ENCODE data around the gene WDR7.

The WDR7 gene

GRCh38 chr18:57075716-57076400 is 424.7 kb downstream of the WDR7 start:
- Histone ChIP-seq H3K4me3 (ENCODE audit: low read depth in 1 of 2, low read length in 2 of 2) (no peak overlapping the region), H3K4me1 (ENCODE audit: insufficient read depth, low read length) (no peaks in the 10 kb centered on the region), H3K27me3 (ENCODE audit: control insufficient read depth in 1 of 2, insufficient read depth in 2 of 2, low read length in 2 of 2) (no peaks in the 10 kb centered on the region), H3K9me3 (ENCODE audit: low read length) (no peaks in the 10 kb centered on the region), H3K36me3 (ENCODE audit: insufficient read depth, low read length) (no peaks in the 10 kb centered on the region), H3K27ac (ENCODE audit: low read depth, low read length) (no peak overlapping the region), H3K9ac (ENCODE audit: low read length) (no peak overlapping the region)

DNA sequence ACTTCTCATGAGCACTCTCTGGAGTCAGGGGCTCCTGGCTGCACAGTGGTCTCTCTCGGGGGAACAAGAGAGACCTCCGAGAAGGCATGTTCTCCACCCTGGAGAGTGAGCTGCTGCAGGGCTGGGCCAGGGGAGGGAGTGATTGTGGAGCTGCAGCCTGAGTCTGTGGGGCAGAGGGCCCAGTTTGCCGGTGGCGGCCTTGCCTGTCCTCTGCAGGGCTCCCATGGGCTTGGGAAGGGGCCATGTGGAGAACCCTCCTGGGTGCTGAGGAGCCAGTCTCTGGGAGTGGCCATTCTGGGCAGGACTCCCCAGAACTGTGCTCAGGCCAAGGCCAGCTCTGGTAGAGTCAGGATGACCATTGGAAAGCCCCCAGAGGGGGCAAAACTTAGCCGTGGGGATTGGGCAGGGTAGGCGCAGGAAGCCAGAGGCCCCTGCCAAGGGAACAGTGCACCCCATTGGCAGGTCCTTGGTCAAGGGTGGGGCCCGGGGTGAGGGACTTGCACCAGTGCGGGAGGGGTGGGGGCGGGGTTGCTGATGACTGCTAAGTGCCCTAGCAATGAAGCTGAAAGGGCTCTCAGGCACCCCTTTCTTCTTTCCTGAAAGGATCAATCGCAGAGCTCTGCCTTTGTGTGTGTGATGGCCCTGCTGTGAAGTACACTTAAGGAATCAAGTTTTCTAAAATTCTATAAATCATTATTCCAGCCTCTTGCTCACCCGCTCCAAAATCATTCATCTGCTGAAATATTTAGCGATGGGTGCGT is 426.0 kb downstream of the WDR7 start:
- H3K4me3 ChIP-seq (ENCODE audit: low read depth in 1 of 2, low read length in 2 of 2) = no peak overlapping the region
- H3K9ac ChIP-seq (ENCODE audit: low read length) = no peak overlapping the region
- no peak overlapping the region for H3K27ac ChIP-seq (ENCODE audit: low read depth, low read length)
- H3K27me3 ChIP-seq (ENCODE audit: control insufficient read depth in 1 of 2, insufficient read depth in 2 of 2, low read length in 2 of 2) = no peaks in the 10 kb centered on the region
- no peaks in the 10 kb centered on the region for H3K36me3 ChIP-seq (ENCODE audit: insufficient read depth, low read length)
- no peaks in the 10 kb centered on the region for H3K4me1 ChIP-seq (ENCODE audit: insufficient read depth, low read length)
- no peaks in the 10 kb centered on the region for H3K9me3 ChIP-seq (ENCODE audit: low read length)

DNA sequence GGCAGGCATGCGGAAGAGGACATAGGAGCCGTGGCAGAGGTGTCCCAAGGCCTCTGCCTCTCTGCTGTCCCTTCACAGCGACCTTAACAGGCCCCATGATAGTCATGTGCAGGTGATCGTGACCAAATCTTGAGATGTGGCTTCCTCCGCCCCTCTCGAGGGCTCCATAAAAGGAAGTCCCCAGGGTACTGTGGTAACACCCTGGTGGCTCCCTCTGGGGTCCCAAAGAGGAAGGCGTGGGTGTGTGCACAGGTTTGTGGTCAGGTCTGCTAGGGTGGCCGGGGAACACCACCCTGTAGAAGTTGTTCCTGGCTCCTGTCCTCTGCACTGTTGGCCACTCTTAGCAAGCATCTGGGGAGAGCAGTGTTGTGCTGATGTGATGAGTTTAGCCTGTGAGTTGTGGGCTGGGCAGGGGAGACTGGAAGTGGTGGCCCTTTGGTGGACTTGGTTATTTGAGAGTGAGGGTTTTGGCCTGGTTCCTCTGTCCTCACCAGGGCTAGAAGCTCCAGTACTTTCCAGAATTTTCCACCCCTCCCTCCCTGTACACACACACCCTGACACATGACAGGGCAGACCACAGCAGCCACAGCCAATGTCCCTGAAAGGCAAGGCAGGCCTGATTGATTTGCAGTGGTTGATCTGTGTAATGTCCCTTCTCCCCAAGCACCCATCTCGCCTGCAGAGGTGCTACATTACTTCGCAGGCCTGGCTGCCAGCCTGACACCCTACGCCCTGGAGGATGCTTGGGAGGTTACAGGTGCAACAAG is 426.8 kb downstream of the WDR7 start:
- H3K9me3 ChIP-seq (ENCODE audit: low read length) = no peaks in the 10 kb centered on the region

GRCh38 chr18:57078614-57079013 is 427.5 kb downstream of the WDR7 start:
- no peaks in the 10 kb centered on the region for H3K36me3 ChIP-seq (ENCODE audit: insufficient read depth, low read length)

More for the DNA sequence above, 426.8 kb downstream of the WDR7 start:
- Histone ChIP-seq H3K9ac (ENCODE audit: low read length) (no peak overlapping the region), H3K27ac (ENCODE audit: low read depth, low read length) (no peak overlapping the region), H3K4me1 (ENCODE audit: insufficient read depth, low read length) (no peaks in the 10 kb centered on the region), H3K4me3 (ENCODE audit: low read depth in 1 of 2, low read length in 2 of 2) (no peak overlapping the region), H3K36me3 (ENCODE audit: insufficient read depth, low read length) (no peaks in the 10 kb centered on the region), H3K27me3 (ENCODE audit: control insufficient read depth in 1 of 2, insufficient read depth in 2 of 2, low read length in 2 of 2) (no peaks in the 10 kb centered on the region)

GRCh38 chr18:57080479-57080878 is 429.3 kb downstream of the WDR7 start:
- Histone ChIP-seq H3K4me3 (ENCODE audit: low read depth in 1 of 2, low read length in 2 of 2) (no peak overlapping the region), H3K27me3 (ENCODE audit: control insufficient read depth in 1 of 2, insufficient read depth in 2 of 2, low read length in 2 of 2) (no peaks in the 10 kb centered on the region), H3K4me1 (ENCODE audit: insufficient read depth, low read length) (no peaks in the 10 kb centered on the region), H3K9me3 (ENCODE audit: low read length) (no peaks in the 10 kb centered on the region), H3K9ac (ENCODE audit: low read length) (no peak overlapping the region), H3K27ac (ENCODE audit: low read depth, low read length) (no peak overlapping the region), H3K36me3 (ENCODE audit: insufficient read depth, low read length) (no peaks in the 10 kb centered on the region)

More at GRCh38 chr18:57078614-57079013, 427.5 kb downstream of the WDR7 start:
- H3K27ac ChIP-seq (ENCODE audit: low read depth, low read length) = no peak overlapping the region
- H3K9ac ChIP-seq (ENCODE audit: low read length) = no peak overlapping the region
- H3K9me3 ChIP-seq (ENCODE audit: low read length) = no peaks in the 10 kb centered on the region
- H3K4me3 ChIP-seq (ENCODE audit: low read depth in 1 of 2, low read length in 2 of 2) = no peak overlapping the region
- H3K4me1 ChIP-seq (ENCODE audit: insufficient read depth, low read length) = no peaks in the 10 kb centered on the region
- H3K27me3 ChIP-seq (ENCODE audit: control insufficient read depth in 1 of 2, insufficient read depth in 2 of 2, low read length in 2 of 2) = no peaks in the 10 kb centered on the region

GRCh38 chr18:57081899-57082298 is 430.7 kb downstream of the WDR7 start:
- Histone ChIP-seq H3K4me1 (ENCODE audit: insufficient read depth, low read length) (no peaks in the 10 kb centered on the region), H3K27me3 (ENCODE audit: control insufficient read depth in 1 of 2, insufficient read depth in 2 of 2, low read length in 2 of 2) (no peaks in the 10 kb centered on the region), H3K36me3 (ENCODE audit: insufficient read depth, low read length) (no peaks in the 10 kb centered on the region), H3K4me3 (ENCODE audit: low read depth in 1 of 2, low read length in 2 of 2) (no peak overlapping the region), H3K9me3 (ENCODE audit: low read length) (no peaks in the 10 kb centered on the region), H3K9ac (ENCODE audit: low read length) (no peak overlapping the region), H3K27ac (ENCODE audit: low read depth, low read length) (no peak overlapping the region)

- no peaks in the 10 kb centered on the region for H3K27me3 ChIP-seq (ENCODE audit: control insufficient read depth in 1 of 2, insufficient read depth in 2 of 2, low read length in 2 of 2)
- no peaks in the 10 kb centered on the region for H3K36me3 ChIP-seq (ENCODE audit: insufficient read depth, low read length)
- no peaks in the 10 kb centered on the region for H3K9me3 ChIP-seq (ENCODE audit: low read length)
- no peak overlapping the region for H3K4me3 ChIP-seq (ENCODE audit: low read depth in 1 of 2, low read length in 2 of 2)
- no peaks in the 10 kb centered on the region for H3K4me1 ChIP-seq (ENCODE audit: insufficient read depth, low read length)
- H3K27ac ChIP-seq (ENCODE audit: low read depth, low read length) = no peak overlapping the region
- H3K9ac ChIP-seq (ENCODE audit: low read length) = no peak overlapping the region
Observed at GRCh38 chr18:57083485-57083884, 432.3 kb downstream of the WDR7 start.

GRCh38 chr18:57084331-57085271 is 433.4 kb downstream of the WDR7 start:
- Histone ChIP-seq H3K9ac (ENCODE audit: low read length) (no peak overlapping the region), H3K27me3 (ENCODE audit: control insufficient read depth in 1 of 2, insufficient read depth in 2 of 2, low read length in 2 of 2) (no peaks in the 10 kb centered on the region), H3K9me3 (ENCODE audit: low read length) (no peaks in the 10 kb centered on the region), H3K4me1 (ENCODE audit: insufficient read depth, low read length) (no peaks in the 10 kb centered on the region), H3K27ac (ENCODE audit: low read depth, low read length) (no peak overlapping the region), H3K36me3 (ENCODE audit: insufficient read depth, low read length) (no peaks in the 10 kb centered on the region), H3K4me3 (ENCODE audit: low read depth in 1 of 2, low read length in 2 of 2) (no peak overlapping the region)

DNA sequence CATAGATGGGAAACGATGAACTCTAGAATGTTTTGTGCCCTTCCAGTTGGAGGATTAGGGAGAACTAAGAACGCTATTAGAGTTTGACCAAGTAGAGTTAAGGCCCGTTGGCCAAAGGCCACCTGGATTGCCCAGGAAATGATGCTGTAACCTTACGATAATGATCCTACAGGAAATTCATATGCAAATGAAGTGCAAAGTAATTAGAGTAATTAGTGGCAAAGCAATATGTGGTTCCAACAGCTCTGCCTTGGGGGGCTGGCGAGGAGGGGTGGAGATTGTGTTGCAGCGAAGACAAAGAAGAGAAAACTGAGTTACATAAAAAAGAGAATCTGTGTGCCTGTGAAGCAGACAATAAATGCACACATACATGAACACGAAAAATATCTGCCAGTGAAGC is 434.2 kb downstream of the WDR7 start:
- Histone ChIP-seq H3K9ac (ENCODE audit: low read length) (no peak overlapping the region), H3K36me3 (ENCODE audit: insufficient read depth, low read length) (no peaks in the 10 kb centered on the region), H3K4me1 (ENCODE audit: insufficient read depth, low read length) (no peaks in the 10 kb centered on the region), H3K9me3 (ENCODE audit: low read length) (no peaks in the 10 kb centered on the region), H3K27ac (ENCODE audit: low read depth, low read length) (no peak overlapping the region), H3K27me3 (ENCODE audit: control insufficient read depth in 1 of 2, insufficient read depth in 2 of 2, low read length in 2 of 2) (no peaks in the 10 kb centered on the region), H3K4me3 (ENCODE audit: low read depth in 1 of 2, low read length in 2 of 2) (no peak overlapping the region)

- Histone ChIP-seq H3K9ac (ENCODE audit: low read length) (no peak overlapping the region), H3K4me3 (ENCODE audit: low read depth in 1 of 2, low read length in 2 of 2) (no peak overlapping the region), H3K4me1 (ENCODE audit: insufficient read depth, low read length) (no peaks in the 10 kb centered on the region), H3K27me3 (ENCODE audit: control insufficient read depth in 1 of 2, insufficient read depth in 2 of 2, low read length in 2 of 2) (no peaks in the 10 kb centered on the region), H3K9me3 (ENCODE audit: low read length) (no peaks in the 10 kb centered on the region), H3K36me3 (ENCODE audit: insufficient read depth, low read length) (no peaks in the 10 kb centered on the region), H3K27ac (ENCODE audit: low read depth, low read length) (no peak overlapping the region)
Observed at GRCh38 chr18:57086163-57086562, 435.0 kb downstream of the WDR7 start.

All from muscle layer of colon (tissue), 2 donors.